Measurements from ENCODE around the gene ACTN1.

DNA sequence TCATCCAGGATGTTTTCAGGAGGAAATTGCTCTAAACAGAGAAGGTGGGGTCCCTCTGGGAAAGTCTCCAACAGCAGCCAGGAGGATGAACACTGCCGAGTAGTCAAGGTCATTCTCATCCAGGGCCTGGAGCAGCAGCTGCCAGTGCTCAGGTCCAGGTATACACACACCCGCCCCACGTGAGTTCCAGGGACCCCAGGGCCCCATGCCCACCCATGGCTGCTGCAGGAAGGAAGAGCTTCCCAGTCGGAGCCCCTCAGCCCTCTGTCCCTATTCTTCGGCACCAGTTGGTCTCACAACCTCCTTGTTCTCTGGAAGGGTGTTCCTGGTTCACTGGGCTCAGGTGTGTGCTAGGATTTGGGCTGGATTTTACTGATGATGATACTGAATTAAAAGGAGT, 72.7 kb downstream of the ACTN1 start:
- no peak for TF ChIP-seq YY1 (IDR thresholded peaks at IDR 0.05; ENCODE audit: insufficient read depth, insufficient read length)
- TF ChIP-seq ZNF274 (IDR thresholded peaks at IDR 0.05; ENCODE audit: low read depth, low read length) = no peak

Measured in NT2/D1 (cell line).